Ishikawa (cell line): ENCODE measurements around the gene PLCH1.

Experiments used
- CEBPB ChIP-seq: IDR thresholded peaks from 2 replicates; pipeline ENCODE4 v1.6.1; 2012
- CREB1 ChIP-seq: IDR thresholded peaks from 2 replicates; pipeline ENCODE4 v1.6.1; 2012; ENCODE audit warnings: low read depth
- EGR1 ChIP-seq: IDR thresholded peaks from 2 replicates; pipeline ENCODE4 v1.6.1; 2012
- EP300 ChIP-seq: IDR thresholded peaks from 2 replicates; pipeline ENCODE4 v1.6.1; 2012; ENCODE audit warnings: borderline replicate concordance
- FOXM1 ChIP-seq: IDR thresholded peaks from 2 replicates; pipeline ENCODE4 v1.6.1; 2012; ENCODE audit warnings: low read depth, borderline replicate concordance
- MAX ChIP-seq: IDR thresholded peaks from 2 replicates; pipeline ENCODE4 v1.6.1; 2012
- NFIC ChIP-seq: IDR thresholded peaks from 2 replicates; pipeline ENCODE4 v1.6.1; 2012
- RAD21 ChIP-seq: IDR thresholded peaks from 2 replicates; pipeline ENCODE4 v1.6.1; 2012; ENCODE audit warnings: low read depth
- REST ChIP-seq: IDR thresholded peaks from 2 replicates; pipeline ENCODE4 v1.6.1; 2012; ENCODE audit warnings: low read depth, mild to moderate bottlenecking
- TAF1 ChIP-seq: IDR thresholded peaks from 2 replicates; pipeline ENCODE4 v1.6.1; 2012; ENCODE audit warnings: low read depth, mild to moderate bottlenecking
- TCF12 ChIP-seq: IDR thresholded peaks from 2 replicates; pipeline ENCODE4 v1.6.1; 2012; ENCODE audit warnings: low read depth
- TEAD4 ChIP-seq: IDR thresholded peaks from 2 replicates; pipeline ENCODE4 v1.6.1; 2012
- YY1 ChIP-seq: IDR thresholded peaks from 2 replicates; pipeline ENCODE4 v1.6.1; 2012; ENCODE audit warnings: low read depth
- ZBTB7A ChIP-seq: IDR thresholded peaks from 2 replicates; pipeline ENCODE4 v1.6.1; 2012; ENCODE audit warnings: low read depth
- TF ChIP-seq, protein P1 (sequence below): IDR thresholded peaks from 2 replicates; pipeline ENCODE4 v1.6.1; 2012

The PLCH1 gene

GRCh38 chr3:155746703-155747102 is 1.8 kb upstream of the PLCH1 start:
- TF ChIP-seq EGR1 (no peak), ZBTB7A (no peak), NFIC (no peak), TEAD4 (no peak), FOXM1 (no peak), YY1 (no peak), TAF1 (no peak), RAD21 (no peak), TCF12 (no peak), CREB1 (no peak), MAX (no peak), REST (no peak), CEBPB (no peak), EP300 (no peak)
- TF ChIP-seq, protein P1, sequence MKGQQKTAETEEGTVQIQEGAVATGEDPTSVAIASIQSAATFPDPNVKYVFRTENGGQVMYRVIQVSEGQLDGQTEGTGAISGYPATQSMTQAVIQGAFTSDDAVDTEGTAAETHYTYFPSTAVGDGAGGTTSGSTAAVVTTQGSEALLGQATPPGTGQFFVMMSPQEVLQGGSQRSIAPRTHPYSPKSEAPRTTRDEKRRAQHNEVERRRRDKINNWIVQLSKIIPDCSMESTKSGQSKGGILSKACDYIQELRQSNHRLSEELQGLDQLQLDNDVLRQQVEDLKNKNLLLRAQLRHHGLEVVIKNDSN = no peak

GRCh38 chr3:155745795-155746550 is 1.1 kb upstream of the PLCH1 start:
- no peak for TF ChIP-seq NFIC
- no peak for TF ChIP-seq FOXM1
- TF ChIP-seq EGR1 = no peak
- no peak for TF ChIP-seq CEBPB
- no peak for TF ChIP-seq EP300
- TF ChIP-seq RAD21 = no peak
- TF ChIP-seq ZBTB7A = no peak
- no peak for TF ChIP-seq CREB1
- TF ChIP-seq, protein P1 = no peak
- TF ChIP-seq REST = no peak
- no peak for TF ChIP-seq TEAD4
- TF ChIP-seq MAX = no peak
- TF ChIP-seq TAF1 = no peak
- TF ChIP-seq TCF12 = no peak
- no peak for TF ChIP-seq YY1

DNA sequence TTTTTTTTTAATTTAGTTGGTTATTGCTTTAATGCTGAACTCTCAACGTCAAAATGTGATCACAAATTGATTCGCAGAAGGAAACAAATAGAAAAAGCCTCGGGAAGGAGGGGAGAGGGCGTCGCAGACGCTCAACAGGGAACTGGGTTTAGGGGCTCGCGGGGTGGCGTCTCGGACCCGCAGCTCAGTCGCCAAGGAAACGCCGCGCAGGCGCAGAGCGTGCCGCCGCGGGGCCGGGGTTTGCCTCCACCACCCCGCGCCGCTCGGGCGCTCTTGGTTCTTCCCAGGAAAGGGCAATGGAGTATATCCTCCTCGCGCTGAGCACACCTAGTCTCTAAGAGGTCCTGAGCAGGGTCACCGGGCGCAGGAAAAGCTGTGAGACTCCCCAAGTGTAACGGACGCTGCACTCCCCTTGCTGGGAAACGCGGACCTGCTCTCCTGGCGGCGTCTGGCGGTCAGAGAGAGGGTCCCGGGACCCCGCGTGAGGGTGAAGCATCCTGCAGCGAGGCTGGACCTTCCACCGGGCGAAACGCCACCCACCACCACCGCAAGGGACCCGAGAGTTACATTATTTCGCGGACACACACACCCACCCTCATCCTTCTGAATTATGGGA is 753 bp downstream of the PLCH1 start:
- TF ChIP-seq, protein P1 = no peak
- no peak for TF ChIP-seq EP300
- no peak for TF ChIP-seq TAF1
- TF ChIP-seq TCF12 = no peak
- no peak for TF ChIP-seq NFIC
- peak; percentile 97 for TF ChIP-seq ZBTB7A
- TF ChIP-seq EGR1 = no peak
- no peak for TF ChIP-seq TEAD4
- TF ChIP-seq CEBPB = no peak

DNA sequence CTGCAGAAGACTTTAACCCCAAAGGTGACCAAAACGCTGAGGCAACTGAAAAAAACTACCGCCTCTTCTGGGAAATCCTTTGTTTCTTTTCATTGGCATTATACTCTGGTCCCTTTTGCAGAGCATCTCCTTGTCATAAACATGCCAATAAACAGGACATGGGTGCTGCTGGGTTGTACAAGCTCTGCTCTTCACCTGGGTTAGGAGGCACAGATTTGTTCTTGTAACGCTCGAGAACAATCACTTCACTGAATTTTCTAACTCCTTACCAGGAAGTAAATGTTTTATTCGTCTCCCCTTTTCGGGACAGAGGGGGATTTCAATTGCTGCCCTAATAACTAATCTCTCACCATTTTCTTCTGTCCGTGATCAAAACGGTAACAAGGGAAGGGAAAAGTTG is 1.3 kb downstream of the PLCH1 start:
- TF ChIP-seq, protein P1 = no peak
- no peak for TF ChIP-seq YY1
- TF ChIP-seq ZBTB7A = no peak
- no peak for TF ChIP-seq CREB1
- TF ChIP-seq RAD21 = no peak
- TF ChIP-seq MAX = no peak
- TF ChIP-seq CEBPB = no peak
- no peak for TF ChIP-seq EGR1
- TF ChIP-seq FOXM1 = no peak
- TF ChIP-seq TEAD4 = no peak
- no peak for TF ChIP-seq TAF1
- no peak for TF ChIP-seq NFIC
- no peak for TF ChIP-seq TCF12
- no peak for TF ChIP-seq EP300
- TF ChIP-seq REST = no peak
